HG03558 (cell line): ENCODE data around the gene ZBTB37.
A peak's percentile ranks its signal among the peaks of the same experiment; 100 is the strongest.
"Not testable (repeated sequence)": the region's sequence is repeated elsewhere in the genome, so short reads cannot be mapped to it uniquely, and the experiment has no call there.

Experiments
- ATAC-seq: cut with Tn5 transposase; IDR thresholded peaks from one replicate; pipeline ENCODE4 v1.9.1; 2021; ENCODE audit warnings: moderate number of reproducible peaks; ENCODE audit not compliant: unreplicated experiment; ENCODE audit errors: extremely low read depth

ZBTB37 gene

GRCh38 chr1:173864179-173864867, 3.9 kb upstream of the ZBTB37 start:
- ATAC-seq = no peak

GRCh38 chr1:173865468-173866164, 2.6 kb upstream of the ZBTB37 start:
- ATAC-seq = no peak

GRCh38 chr1:173866413-173867115, 1.6 kb upstream of the ZBTB37 start:
- no peak for ATAC-seq

GRCh38 chr1:173867141-173867752, 933 bp upstream of the ZBTB37 start:
- ATAC-seq = no peak

- peak; percentile 51 for ATAC-seq
Observed at GRCh38 chr1:173867753-173868265, 371 bp upstream of the ZBTB37 start, which contains the start of gene GAS5. TSS of gene GAS5 (minus strand) at chr1:173867989.

GRCh38 chr1:173869021-173869359, 810 bp downstream of the ZBTB37 start:
- ATAC-seq = no peak

GRCh38 chr1:173870252-173871075, 2.3 kb downstream of the ZBTB37 start:
- no peak for ATAC-seq

- no peak for ATAC-seq
Observed at GRCh38 chr1:173871091-173871490, 2.9 kb downstream of the ZBTB37 start.

GRCh38 chr1:173871500-173871899, 3.3 kb downstream of the ZBTB37 start:
- no peak for ATAC-seq

GRCh38 chr1:173876732-173877131, 8.6 kb downstream of the ZBTB37 start:
- ATAC-seq = no peak

GRCh38 chr1:173878251-173878650, 10.1 kb downstream of the ZBTB37 start:
- ATAC-seq = no peak

GRCh38 chr1:173881117-173881516, 12.9 kb downstream of the ZBTB37 start:
- ATAC-seq = not testable (repeated sequence)

GRCh38 chr1:173884701-173885100, 16.5 kb downstream of the ZBTB37 start:
- no peak for ATAC-seq

- ATAC-seq = no peak
Observed at GRCh38 chr1:173886746-173887611, 18.8 kb downstream of the ZBTB37 start.

GRCh38 chr1:173887627-173888026, 19.4 kb downstream of the ZBTB37 start:
- no peak for ATAC-seq

- no peak for ATAC-seq
Observed at GRCh38 chr1:173888749-173889148, 20.6 kb downstream of the ZBTB37 start.

- ATAC-seq = no peak
Observed at GRCh38 chr1:173889885-173890284, 21.7 kb downstream of the ZBTB37 start.

GRCh38 chr1:173893611-173894010, 25.4 kb downstream of the ZBTB37 start:
- no peak for ATAC-seq

- no peak for ATAC-seq
Observed at GRCh38 chr1:173894189-173894588, 26.0 kb downstream of the ZBTB37 start.
